BE2C (cell line): ENCODE results near the gene PUM2.

Experiments used
- DNase-seq: peaks from one replicate; pipeline ENCODE4 v3.0.0-alpha.2; 2020
- H3K27me3 ChIP-seq: fragments of 250-450 bp; sonication (Bioruptor Pico); 2 replicates; pipeline ENCODE4 v1.5.1; 2020; ENCODE audit warnings: mild to moderate bottlenecking
- H3K36me3 ChIP-seq: fragments of 250-450 bp; sonication (Bioruptor Pico); 2 replicates; pipeline ENCODE4 v1.5.1; 2020; ENCODE audit warnings: mild to moderate bottlenecking
- H3K4me1 ChIP-seq: fragments of 250-450 bp; sonication (Bioruptor Pico); 2 replicates; pipeline ENCODE4 v1.5.1; 2020
- H3K4me3 ChIP-seq: 2 replicates; pipeline ENCODE4 v1.5.1; 2011; ENCODE audit warnings: low read depth, low read length
- H3K9me3 ChIP-seq: fragments of 250-450 bp; sonication (Bioruptor Pico); 2 replicates; pipeline ENCODE4 v1.5.1; 2020
- TF ChIP-seq, protein P1 (sequence below): IDR thresholded peaks from 2 replicates; pipeline ENCODE4 v1.5.1; 2012; ENCODE audit warnings: mild to moderate bottlenecking, low read depth, low read length

The PUM2 gene

DNA sequence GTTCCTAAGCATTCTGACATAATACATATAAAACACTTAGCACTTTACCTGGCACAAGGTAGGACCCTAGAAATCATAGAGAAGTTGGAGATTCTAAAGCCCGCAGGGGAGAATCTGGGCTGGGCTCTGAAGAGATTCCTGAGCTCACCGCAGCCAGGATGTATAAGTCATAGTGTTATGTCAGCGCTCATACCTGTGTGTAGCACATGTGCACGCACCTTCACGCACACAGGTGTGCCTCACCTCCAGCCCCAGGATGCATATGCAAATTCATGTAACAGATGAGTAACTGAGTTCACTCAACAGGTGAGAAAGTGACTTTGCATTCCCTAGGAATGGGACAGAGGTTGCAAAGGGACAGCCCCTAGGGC is 117.8 kb downstream of the PUM2 start:
- Histone ChIP-seq H3K4me1 (no peaks in the 10 kb centered on the region), H3K27me3 (no peaks in the 10 kb centered on the region; the same call in 1 of the 2 replicates), H3K4me3 (no peak overlapping the region), H3K36me3 (no peaks in the 10 kb centered on the region), H3K9me3 (no peaks in the 10 kb centered on the region)
- TF ChIP-seq, protein P1, sequence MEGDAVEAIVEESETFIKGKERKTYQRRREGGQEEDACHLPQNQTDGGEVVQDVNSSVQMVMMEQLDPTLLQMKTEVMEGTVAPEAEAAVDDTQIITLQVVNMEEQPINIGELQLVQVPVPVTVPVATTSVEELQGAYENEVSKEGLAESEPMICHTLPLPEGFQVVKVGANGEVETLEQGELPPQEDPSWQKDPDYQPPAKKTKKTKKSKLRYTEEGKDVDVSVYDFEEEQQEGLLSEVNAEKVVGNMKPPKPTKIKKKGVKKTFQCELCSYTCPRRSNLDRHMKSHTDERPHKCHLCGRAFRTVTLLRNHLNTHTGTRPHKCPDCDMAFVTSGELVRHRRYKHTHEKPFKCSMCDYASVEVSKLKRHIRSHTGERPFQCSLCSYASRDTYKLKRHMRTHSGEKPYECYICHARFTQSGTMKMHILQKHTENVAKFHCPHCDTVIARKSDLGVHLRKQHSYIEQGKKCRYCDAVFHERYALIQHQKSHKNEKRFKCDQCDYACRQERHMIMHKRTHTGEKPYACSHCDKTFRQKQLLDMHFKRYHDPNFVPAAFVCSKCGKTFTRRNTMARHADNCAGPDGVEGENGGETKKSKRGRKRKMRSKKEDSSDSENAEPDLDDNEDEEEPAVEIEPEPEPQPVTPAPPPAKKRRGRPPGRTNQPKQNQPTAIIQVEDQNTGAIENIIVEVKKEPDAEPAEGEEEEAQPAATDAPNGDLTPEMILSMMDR, result no peak
- no peak for DNase-seq

DNA sequence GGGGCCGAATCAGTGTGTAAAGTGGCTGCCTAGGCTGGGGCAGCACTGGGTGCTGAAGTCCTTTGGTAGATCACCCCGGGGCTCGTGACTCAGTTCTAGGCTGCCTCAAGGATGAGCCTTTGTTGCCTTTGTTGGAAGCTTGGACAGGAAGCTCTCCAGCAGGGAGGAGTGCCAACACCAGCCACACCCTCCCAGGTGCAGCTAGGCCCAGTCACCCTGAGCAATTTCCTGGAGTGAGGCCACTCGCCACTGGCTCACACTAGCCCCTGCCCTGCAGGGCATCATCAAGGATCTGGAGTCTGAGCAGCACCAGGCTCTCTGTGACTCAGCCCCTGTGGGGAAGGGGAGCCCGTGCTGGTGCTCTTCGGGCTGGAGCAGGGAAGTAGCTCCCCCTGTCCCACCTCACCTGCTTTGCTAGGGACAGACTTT is 119.0 kb downstream of the PUM2 start:
- DNase-seq, result no peak
- Histone ChIP-seq H3K4me3 (no peak overlapping the region), H3K9me3 (no peaks in the 10 kb centered on the region), H3K4me1 (no peaks in the 10 kb centered on the region), H3K36me3 (no peaks in the 10 kb centered on the region), H3K27me3 (no peaks in the 10 kb centered on the region)
- TF ChIP-seq, protein P1, result no peak

DNA sequence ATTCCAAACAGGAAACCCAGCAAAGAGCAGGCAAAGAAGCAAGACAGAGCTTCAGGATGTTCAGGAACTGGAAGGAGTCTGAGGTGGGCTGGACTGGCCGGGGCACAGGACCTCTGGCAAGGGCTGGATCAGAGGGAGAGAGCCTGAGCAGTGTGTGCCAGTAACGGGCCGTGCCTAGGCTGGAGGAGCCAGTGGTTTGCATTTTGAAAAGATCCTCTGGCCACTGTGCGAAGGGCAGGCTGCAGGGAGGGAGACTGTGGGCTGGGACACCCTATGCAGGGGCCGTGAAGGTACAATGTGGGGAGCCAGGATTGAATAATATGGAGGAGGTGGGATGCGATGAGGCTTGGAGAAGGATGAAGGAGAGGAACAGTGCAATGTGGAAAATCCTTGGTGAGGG is 119.5 kb downstream of the PUM2 start:
- no peak overlapping the region for H3K4me3 ChIP-seq
- TF ChIP-seq, protein P1, result no peak
- no peak for DNase-seq

DNA sequence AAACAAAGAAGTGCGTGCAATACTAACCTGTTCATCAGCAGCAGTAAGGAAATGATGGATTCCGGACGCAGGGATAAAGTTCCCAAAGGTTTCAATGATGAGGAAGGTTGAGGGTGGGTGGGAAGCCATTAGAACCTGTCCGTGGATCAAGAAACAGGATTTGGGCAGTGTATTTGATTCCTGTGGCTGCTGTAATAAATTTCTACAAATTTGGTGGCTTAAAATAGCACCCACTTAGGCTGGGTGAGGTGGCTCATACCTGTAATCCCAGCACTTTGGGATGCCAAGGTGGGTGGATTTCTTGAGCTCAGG is 120.6 kb downstream of the PUM2 start:
- Histone ChIP-seq H3K9me3 (no peaks in the 10 kb centered on the region), H3K4me1 (no peaks in the 10 kb centered on the region), H3K36me3 (no peaks in the 10 kb centered on the region), H3K27me3 (no peaks in the 10 kb centered on the region), H3K4me3 (no peak overlapping the region)
- DNase-seq, result no peak
- TF ChIP-seq, protein P1, result no peak

More for the DNA sequence above, 119.5 kb downstream of the PUM2 start:
- no peaks in the 10 kb centered on the region for H3K36me3 ChIP-seq
- H3K9me3 ChIP-seq, result no peaks in the 10 kb centered on the region
- H3K4me1 ChIP-seq, result no peaks in the 10 kb centered on the region
- no peaks in the 10 kb centered on the region for H3K27me3 ChIP-seq

DNA sequence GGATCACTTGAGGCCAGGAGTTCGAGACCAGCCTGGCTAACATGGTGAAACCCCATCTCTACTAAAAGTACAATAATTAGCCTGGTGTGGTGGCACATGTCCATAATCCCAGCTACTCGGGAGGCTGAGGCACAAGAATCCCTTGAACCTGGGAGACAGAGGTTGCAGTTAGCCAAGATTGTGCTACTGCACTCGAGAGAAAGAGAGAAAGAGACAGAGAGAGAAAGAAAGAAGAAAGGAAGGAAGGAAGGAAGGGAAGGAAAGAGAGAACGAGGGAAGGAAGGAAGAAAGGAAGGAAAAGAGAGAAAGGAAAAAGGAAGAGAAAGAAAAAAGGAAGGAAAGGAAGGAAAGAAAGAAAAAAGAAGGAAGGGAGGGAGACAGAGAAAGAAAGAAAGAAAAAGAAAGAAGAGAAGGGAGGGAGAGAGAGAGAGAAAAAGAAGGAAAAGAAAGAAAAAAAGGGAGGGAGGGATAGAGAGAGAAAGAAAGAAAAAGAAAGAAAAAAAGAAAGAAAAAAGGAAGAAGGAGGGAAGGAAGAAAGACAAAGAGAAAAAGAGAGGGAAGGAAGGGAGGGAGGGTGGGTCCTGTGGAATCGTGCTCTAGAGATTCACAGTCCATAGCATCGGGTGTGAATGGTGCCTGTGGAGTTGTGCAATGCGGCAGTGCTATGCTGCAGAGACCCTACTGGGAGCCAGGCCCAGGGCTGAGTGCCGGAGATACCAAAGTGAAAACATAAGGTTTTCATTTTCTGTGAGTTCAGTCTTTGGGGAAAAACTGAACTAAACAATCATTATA is 121.1 kb downstream of the PUM2 start:
- TF ChIP-seq, protein P1, result no peak
- Histone ChIP-seq H3K36me3 (no peaks in the 10 kb centered on the region), H3K27me3 (no peaks in the 10 kb centered on the region), H3K4me1 (no peaks in the 10 kb centered on the region), H3K4me3 (no peak overlapping the region), H3K9me3 (no peaks in the 10 kb centered on the region)
- DNase-seq, result no peak

DNA sequence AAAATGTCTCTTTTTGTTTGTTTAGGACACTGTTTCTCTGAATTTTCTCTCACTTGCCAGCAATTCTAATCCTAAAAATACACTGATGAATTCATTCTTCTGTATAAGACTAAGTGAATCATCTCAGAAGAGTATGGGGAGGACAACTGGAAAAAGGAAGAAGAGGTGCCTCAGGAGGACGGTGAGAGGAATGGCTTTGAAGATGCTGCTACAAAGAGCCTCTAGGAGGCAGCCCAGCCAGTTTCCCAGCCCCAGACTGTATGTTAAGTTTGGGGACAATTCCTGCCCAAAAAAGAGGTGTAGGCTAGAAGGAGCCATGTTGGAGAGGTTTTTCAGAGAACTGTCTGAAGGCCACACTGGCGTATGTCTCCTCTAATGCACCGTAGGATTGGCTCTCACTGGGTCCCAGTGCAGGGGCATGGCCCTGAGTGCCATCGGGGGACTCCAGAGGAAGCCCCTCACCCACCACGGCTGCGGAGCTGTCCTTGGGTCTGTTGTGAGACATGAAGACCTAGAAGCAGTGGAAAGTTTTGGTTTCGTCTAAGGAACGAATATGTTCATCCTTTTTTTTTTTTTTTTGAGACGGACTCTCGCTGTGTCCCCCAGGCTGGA is 122.6 kb downstream of the PUM2 start:
- no peak for DNase-seq
- Histone ChIP-seq H3K9me3 (no peaks in the 10 kb centered on the region), H3K4me3 (no peak overlapping the region), H3K27me3 (peaks cover 4% of the 10 kb centered on the region; the same call in 1 of the 2 replicates), H3K36me3 (no peaks in the 10 kb centered on the region), H3K4me1 (0 out of 2 replicates have a peak, but pooled peaks cover under 1% of the 10 kb centered on the region)
- TF ChIP-seq, protein P1, result no peak
